ENCODE measurements around the gene DNAJC25. TPM values are rescaled to one million over a fixed set of nuclear protein-coding genes. Genes with fewer than 3 reads are reported as not detected.

Gene DNAJC25
- total and polyA plus RNA-seq, 2 of the 8 experiments (the other 6 are each of a cell fraction or from before 2014, with no cell fraction given) = 2.7 to 6.2 TPM

DNA sequence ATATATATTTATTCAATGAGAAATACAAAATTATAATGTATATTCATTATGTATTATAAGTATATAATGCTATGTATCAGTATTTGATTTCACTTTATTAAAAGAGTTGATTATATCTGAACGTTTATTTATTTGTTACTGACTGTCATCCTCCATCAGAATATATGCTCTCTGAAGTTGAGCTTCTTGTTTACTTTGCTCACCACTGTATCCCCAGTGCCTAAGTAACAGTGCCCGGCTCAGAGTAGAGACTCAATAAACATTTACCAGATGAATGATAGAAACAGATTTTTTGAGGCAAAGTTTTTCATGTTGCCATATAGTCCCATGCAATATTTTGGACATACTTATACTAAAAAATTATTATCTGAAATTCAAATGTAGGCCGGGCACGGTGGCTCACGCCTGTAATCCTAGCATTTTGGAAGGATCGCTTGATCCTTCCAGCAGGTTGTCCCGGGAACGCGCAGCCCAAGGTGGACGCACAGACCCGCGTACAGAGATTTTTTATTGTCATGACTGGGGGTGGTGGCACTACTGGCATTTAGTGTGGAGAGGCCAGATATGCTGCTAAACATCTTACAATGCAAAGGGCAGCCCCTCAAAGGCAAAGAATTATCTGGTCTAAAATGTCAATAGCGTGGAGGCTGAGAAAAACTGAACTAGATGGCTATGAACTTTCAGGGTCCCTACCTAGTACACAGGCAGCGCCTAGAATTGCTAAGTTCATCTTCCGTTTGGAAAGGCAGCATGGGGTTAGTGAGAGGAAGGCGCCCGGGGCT is 761 bp upstream of the DNAJC25 start:
- 17% methylated on average over 17 of the region's 17 CpGs; no CpG with 5 or more reads in 1 of the 2 experiments for WGBS, 2 experiments (ENCODE audit: extremely low coverage in 1 of 2, insufficient coverage in 1 of 2, insufficient read length in 1 of 2, insufficient replicate concordance in 2 of 2, low coverage in 1 of 2, low lambda C conversion rate in 2 of 2, missing lambda C conversion rate in 1 of 2)
- H3K4me3 ChIP-seq (ENCODE audit: extremely low read depth in 1 of 4, insufficient read depth in 2 of 4, low read depth in 3 of 4, low read length in 4 of 4) = peak overlapping the region; percentile 81 to 92 (median 90)
- no peak overlapping the region for H3K14ac ChIP-seq (ENCODE audit: insufficient read length)
- H3K79me2 ChIP-seq (ENCODE audit: control insufficient read depth in 1 of 2, insufficient read depth in 2 of 2, low read length in 2 of 2) = peaks cover 13 to 39% of the 10 kb centered on the region in 2 experiments
- H2BK20ac ChIP-seq (ENCODE audit: low read length) = no peak overlapping the region
- H2BK5ac ChIP-seq (ENCODE audit: low read depth, low read length) = no peak overlapping the region
- no peak overlapping the region for H2BK120ac ChIP-seq (replicated peaks; ENCODE audit: low read depth, low read length)
- no peaks in the 10 kb centered on the region for H3K9me3 ChIP-seq (ENCODE audit: insufficient read depth in 2 of 2, low read depth in 1 of 2, low read length in 1 of 2)
- H4K91ac ChIP-seq (replicated peaks; ENCODE audit: insufficient read length, low read length) = no peak overlapping the region
- H3K27me3 ChIP-seq (replicated peaks in 1 of 4; ENCODE audit: control insufficient read depth in 3 of 4, extremely low read depth in 1 of 4, insufficient read depth in 3 of 4, low read length in 3 of 4) = no peaks in the 10 kb centered on the region
- no peak overlapping the region for H2BK12ac ChIP-seq (ENCODE audit: low read depth, low read length)
- H4K5ac ChIP-seq (ENCODE audit: insufficient read length, low read depth, low read length) = peak overlapping the region; percentile 42
- H2BK15ac ChIP-seq (ENCODE audit: low read length) = no peak overlapping the region
- peak overlapping the region; percentile 90 to 94 for H3K4me2 ChIP-seq (ENCODE audit: insufficient read depth in 1 of 2, low read depth in 2 of 2, low read length in 2 of 2)
- peak overlapping the region; percentile 1 for H3K56ac ChIP-seq (replicated peaks; ENCODE audit: insufficient read length, low read depth, low read length)
- H3K79me1 ChIP-seq (ENCODE audit: low read depth, low read length) = no peaks in the 10 kb centered on the region
- DNase-seq (ENCODE audit: low read depth in 1 of 2, low spot score in 2 of 2) (peak in 1 of 2 experiments; percentile 46), FAIRE-seq (no peak)
- peaks cover 8% of the 10 kb centered on the region; the same call in 1 of the 2 replicates for H3K23me2 ChIP-seq (ENCODE audit: low read depth, low read length)
- no peak overlapping the region for H3K4ac ChIP-seq (replicated peaks; ENCODE audit: insufficient read length, low read depth, low read length)
- H3K18ac ChIP-seq (ENCODE audit: extremely low read depth, low read length) = peak overlapping the region; percentile 11; the same call in 1 of the 2 replicates
- CTCF ChIA-PET (ENCODE audit: partially characterized antibody) = interaction anchor here (1.0 to 1.3 kb wide), 3 partner anchors 20 to 44 kb away, joined by 3 to 5 read pairs (median 3); no protein-coding TSS in a partner anchor
- H3K36me3 ChIP-seq (ENCODE audit: control insufficient read depth in 2 of 4, insufficient read depth in 4 of 4, low read length in 3 of 4) = no peaks in the 10 kb centered on the region
- no peak overlapping the region for H4K8ac ChIP-seq (ENCODE audit: extremely low read depth, insufficient read depth, low read length)
- no peak overlapping the region for H2AK5ac ChIP-seq (ENCODE audit: low read depth, low read length)
- peak overlapping the region; percentile 56 to 85 (median 60) for H3K9ac ChIP-seq (replicated peaks in 1 of 4; ENCODE audit: extremely low read depth in 1 of 4, low read depth in 3 of 4, low read length in 3 of 4)
- H3K27ac ChIP-seq (ENCODE audit: low read depth, low read length) = 0 out of 2 replicates have a peak overlapping the region, but pooled peaks have one; percentile 17
- peaks cover 0 to 3% (median 0%) of the 10 kb centered on the region in 4 experiments; a peak in 3 of 7 replicates for H3K4me1 ChIP-seq (replicated peaks in 1 of 4; ENCODE audit: control insufficient read depth in 3 of 4, insufficient read depth in 4 of 4, low read length in 3 of 4)
- no peak overlapping the region for H3K23ac ChIP-seq (ENCODE audit: insufficient read length)
- POLR2A ChIA-PET (ENCODE audit: partially characterized antibody) = interaction anchor here (0.9 to 5.0 kb wide), 11 partner anchors 9 to 105 kb away, joined by 3 to 27 read pairs (median 5); partner anchors contain the start of genes GNG10 and PTGR1
- H4K20me1 ChIP-seq (replicated peaks in 1 of 2; ENCODE audit: control insufficient read depth in 1 of 2, insufficient read depth in 2 of 2, low read length in 2 of 2) = peaks cover 0 to 6% of the 10 kb centered on the region in 2 experiments
- H2AFZ ChIP-seq (ENCODE audit: low read length) = peak overlapping the region; percentile 97
- TF ChIP-seq SP4 (IDR thresholded peaks at IDR 0.05; ENCODE audit: low read length) = no peak
- TF ChIP-seq, protein P1, sequence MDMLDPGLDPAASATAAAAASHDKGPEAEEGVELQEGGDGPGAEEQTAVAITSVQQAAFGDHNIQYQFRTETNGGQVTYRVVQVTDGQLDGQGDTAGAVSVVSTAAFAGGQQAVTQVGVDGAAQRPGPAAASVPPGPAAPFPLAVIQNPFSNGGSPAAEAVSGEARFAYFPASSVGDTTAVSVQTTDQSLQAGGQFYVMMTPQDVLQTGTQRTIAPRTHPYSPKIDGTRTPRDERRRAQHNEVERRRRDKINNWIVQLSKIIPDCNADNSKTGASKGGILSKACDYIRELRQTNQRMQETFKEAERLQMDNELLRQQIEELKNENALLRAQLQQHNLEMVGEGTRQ (IDR thresholded peaks at IDR 0.05; ENCODE audit: low read length) = no peak
- no peak for TF ChIP-seq RXRA (IDR thresholded peaks at IDR 0.05; ENCODE audit: insufficient read depth, low read depth, low read length)
- no peak for TF ChIP-seq TAF7 (optimal IDR thresholded peaks at IDR 0.05; ENCODE audit: borderline replicate concordance, low read depth, low read length)
- no peak for TF ChIP-seq HDAC2 (IDR thresholded peaks at IDR 0.05; ENCODE audit: borderline replicate concordance in 1 of 2, low read depth in 2 of 2, low read length in 2 of 2)
